Bronchial epithelial cell (primary cell): ENCODE results near the gene BST1. TPM values are rescaled to one million over a fixed set of nuclear protein-coding genes. Genes with fewer than 3 reads are reported as not detected.

ENCODE experiments used
- DNase-seq: peaks from one replicate; pipeline ENCODE4 v3.0.0-alpha.2; 2010; ENCODE audit warnings: low read depth
- FAIRE-seq: peaks from 2 replicates; lab custom pipeline; 2011; peaks lifted over from hg19 to GRCh38; lab: Jason Lieb, UNC
- H3K27me3 ChIP-seq: 2 replicates; pipeline ENCODE4 v1.5.1; 2011; ENCODE audit warnings: low read length; ENCODE audit not compliant: control insufficient read depth, insufficient read depth
- H3K36me3 ChIP-seq: 2 replicates; pipeline ENCODE4 v1.5.1; 2011; ENCODE audit warnings: low read length; ENCODE audit not compliant: control insufficient read depth, insufficient read depth
- H3K4me3 ChIP-seq: 2 replicates; pipeline ENCODE4 v1.5.1; 2011; ENCODE audit warnings: mild to moderate bottlenecking, low read depth, low read length, control low read depth
- total RNA-seq: library from RNA; depleted of rRNA; stranded (reverse); fragments of >200 nt; gene quantifications from 2 replicates; pipeline ENCODE4 v1.2.1, GENCODE V29; 2014
- TF ChIP-seq, protein P1 (sequence below): IDR thresholded peaks from 2 replicates; pipeline ENCODE4 v1.5.1; 2011; ENCODE audit warnings: mild to moderate bottlenecking, moderate library complexity, low read length, control low read depth, inconsistent platforms; ENCODE audit not compliant: insufficient read depth, severe bottlenecking

BST1 gene
- total RNA-seq, 1 donor from 2014 or later = 0.79 TPM

DNA sequence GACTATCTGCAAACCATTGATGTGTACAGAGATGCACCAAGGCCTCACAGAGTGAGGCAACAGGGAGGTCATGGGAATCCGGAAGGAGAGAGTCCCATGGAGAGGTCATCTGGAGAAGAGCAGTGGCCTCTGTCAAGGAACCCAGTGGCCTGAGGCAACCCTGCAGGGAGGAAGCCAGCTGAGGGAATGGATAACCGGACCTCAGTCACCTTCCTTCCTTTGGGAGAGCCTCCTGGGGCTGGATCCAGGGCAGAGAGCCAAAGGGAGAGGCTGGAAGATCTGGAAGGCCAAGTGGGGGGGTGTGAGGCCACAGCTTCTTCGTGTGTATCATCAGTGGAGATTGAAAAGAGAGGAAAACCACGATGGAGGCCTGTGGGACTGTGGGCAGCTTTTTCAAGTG, 50.9 kb downstream of the BST1 start:
- TF ChIP-seq, protein P1, sequence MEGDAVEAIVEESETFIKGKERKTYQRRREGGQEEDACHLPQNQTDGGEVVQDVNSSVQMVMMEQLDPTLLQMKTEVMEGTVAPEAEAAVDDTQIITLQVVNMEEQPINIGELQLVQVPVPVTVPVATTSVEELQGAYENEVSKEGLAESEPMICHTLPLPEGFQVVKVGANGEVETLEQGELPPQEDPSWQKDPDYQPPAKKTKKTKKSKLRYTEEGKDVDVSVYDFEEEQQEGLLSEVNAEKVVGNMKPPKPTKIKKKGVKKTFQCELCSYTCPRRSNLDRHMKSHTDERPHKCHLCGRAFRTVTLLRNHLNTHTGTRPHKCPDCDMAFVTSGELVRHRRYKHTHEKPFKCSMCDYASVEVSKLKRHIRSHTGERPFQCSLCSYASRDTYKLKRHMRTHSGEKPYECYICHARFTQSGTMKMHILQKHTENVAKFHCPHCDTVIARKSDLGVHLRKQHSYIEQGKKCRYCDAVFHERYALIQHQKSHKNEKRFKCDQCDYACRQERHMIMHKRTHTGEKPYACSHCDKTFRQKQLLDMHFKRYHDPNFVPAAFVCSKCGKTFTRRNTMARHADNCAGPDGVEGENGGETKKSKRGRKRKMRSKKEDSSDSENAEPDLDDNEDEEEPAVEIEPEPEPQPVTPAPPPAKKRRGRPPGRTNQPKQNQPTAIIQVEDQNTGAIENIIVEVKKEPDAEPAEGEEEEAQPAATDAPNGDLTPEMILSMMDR = no peak
- FAIRE-seq = no peak
- DNase-seq = no peak
- Histone ChIP-seq H3K27me3 (no peaks in the 10 kb centered on the region), H3K4me3 (no peak overlapping the region), H3K36me3 (no peaks in the 10 kb centered on the region)

DNA sequence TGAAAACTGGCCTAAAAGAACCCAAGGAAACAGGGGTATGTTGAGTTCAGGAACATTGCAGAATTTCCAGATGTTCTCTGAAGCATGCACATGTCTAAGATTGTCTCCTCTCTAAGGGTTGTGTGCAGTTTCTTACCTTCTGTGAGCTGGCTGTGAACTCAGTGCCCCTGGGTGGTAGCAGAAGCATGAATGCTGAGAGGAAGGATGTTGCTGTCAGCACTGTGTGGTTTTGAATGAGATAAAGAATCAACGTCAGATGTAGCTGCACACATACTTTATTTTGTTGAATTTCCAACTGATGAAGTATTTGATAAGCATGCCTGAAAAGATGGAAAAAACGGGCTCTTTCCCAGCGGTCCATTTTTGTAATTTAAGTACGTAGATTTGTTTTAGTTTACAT, 51.5 kb downstream of the BST1 start:
- DNase-seq (peak; percentile 26), FAIRE-seq (peak; percentile 79)
- TF ChIP-seq, protein P1 = no peak
- no peaks in the 10 kb centered on the region for H3K36me3 ChIP-seq
- H3K27me3 ChIP-seq = no peaks in the 10 kb centered on the region
- no peak overlapping the region for H3K4me3 ChIP-seq

DNA sequence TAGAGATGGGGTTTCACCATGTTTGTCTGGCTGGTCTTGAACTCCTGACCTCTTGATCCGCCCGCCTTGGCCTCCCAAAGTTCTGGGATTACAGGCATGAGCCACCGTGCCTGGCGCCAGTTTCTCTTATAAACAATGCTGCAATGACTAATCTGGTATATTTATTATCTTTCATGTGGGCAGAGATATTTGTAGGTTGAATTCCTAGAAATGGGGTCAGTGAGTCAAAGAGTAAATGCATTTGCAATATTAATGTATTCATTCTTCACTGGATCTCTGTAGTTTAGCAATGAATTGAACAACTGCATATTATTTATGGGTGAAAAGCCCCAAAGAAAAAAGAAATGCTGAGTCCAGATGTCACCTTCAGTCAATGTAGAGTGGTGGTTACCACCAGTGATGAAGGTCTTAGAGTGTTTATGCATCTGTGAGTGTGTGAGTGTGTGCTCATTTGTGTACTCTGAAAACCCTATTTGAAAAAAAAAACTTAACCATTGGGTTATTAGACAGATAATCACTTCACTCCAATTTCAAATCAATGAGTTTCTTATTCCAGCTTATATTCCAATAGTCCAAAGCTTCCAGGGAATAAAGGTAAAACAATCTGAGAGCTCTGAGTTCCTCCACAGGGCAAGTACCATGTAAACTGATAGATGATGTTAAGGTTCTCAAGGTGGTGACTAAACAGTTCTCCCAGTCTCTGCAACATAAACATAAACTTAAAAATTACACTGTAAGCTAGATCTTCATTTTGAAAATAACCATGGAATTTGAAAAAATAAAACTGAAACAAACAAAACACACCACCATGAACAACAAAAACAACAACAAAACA, 52.7 kb downstream of the BST1 start:
- H3K4me3 ChIP-seq = no peak overlapping the region
- no peaks in the 10 kb centered on the region for H3K36me3 ChIP-seq
- no peak for FAIRE-seq
- TF ChIP-seq, protein P1 = no peak
- peak; percentile 72 for DNase-seq
- no peaks in the 10 kb centered on the region for H3K27me3 ChIP-seq

DNA sequence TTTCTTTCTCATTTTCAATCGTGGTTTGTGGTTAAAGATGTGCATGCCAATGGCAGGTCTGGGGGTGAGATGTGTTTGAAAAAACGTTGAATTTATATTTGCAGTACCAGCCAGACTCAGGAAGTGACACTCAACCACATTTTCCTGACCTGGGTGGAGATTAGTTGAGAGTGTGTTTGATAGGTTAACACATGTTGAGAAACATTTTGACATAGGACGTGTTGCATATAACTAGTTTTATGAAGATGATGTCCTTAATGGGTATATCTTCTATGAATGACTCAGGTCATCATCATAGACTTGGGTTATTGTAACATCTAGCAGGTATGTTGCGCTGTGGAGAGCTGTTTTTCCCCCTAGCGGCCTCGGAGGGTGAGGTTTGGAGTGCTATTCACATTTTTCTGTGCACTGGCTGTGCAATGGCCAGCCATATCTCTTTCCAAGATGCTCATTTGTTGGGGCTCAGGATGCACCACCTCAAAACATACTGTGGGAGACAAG, 53.5 kb downstream of the BST1 start:
- DNase-seq = peak; percentile 91
- H3K36me3 ChIP-seq = no peaks in the 10 kb centered on the region
- H3K4me3 ChIP-seq = no peak overlapping the region
- FAIRE-seq = no peak
- no peaks in the 10 kb centered on the region for H3K27me3 ChIP-seq
- TF ChIP-seq, protein P1 = peak; percentile 58

DNA sequence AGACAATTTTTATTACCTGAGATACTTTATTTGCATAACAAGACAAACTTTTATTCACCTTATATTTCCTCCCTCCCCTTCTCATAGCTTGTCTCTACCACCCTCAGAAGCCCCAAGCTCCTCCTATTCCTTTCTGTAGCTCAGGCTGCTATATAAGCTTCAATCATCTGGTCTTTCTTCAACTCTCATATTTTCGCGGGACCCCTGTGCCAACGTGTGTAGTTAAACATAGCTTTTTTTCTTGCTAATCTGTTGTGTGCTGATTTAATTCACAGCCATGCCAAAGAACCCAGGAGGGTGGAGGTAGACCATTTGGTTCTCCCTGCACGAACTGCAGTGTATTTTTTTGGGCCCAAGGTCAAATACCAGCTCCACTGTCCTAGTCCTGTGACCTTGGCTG, 54.2 kb downstream of the BST1 start:
- no peaks in the 10 kb centered on the region for H3K27me3 ChIP-seq
- FAIRE-seq (no peak), DNase-seq (no peak)
- H3K36me3 ChIP-seq = no peaks in the 10 kb centered on the region
- TF ChIP-seq, protein P1 = no peak
- H3K4me3 ChIP-seq = no peak overlapping the region
